Naive B cell (primary cell): ENCODE results near the gene IL33. TPM values are rescaled to one million over a fixed set of nuclear protein-coding genes. Genes with fewer than 3 reads are reported as not detected.
"Not testable (repeated sequence)": the region's sequence is repeated elsewhere in the genome, so short reads cannot be mapped to it uniquely, and the experiment has no call there.

Source experiments
- ATAC-seq, 2 donors: fragments of 150-1000 bp; cut with Tn5 transposase; 2 replicates each; pipeline ENCODE4 v1.10.0; 2021; ENCODE audit warnings: low read depth in 2 of 2, mild to moderate bottlenecking in 2 of 2, moderate library complexity in 2 of 2
- DNase-seq: peaks from one replicate; pipeline ENCODE4 v3.0.0; 2022
- H3K27ac Mint-ChIP-seq, 6 donors: one replicate each; pipeline ENCODE4 v1.8.0; 2020 to 2022; ENCODE audit warnings: mild to moderate bottlenecking in 6 of 6, mixed read lengths in 6 of 6, moderate library complexity in 5 of 6, inconsistent platforms in 2 of 6
- H3K27me3 Mint-ChIP-seq, 3 donors: one replicate each; pipeline ENCODE4 v1.8.0; 2021 to 2022; ENCODE audit warnings: mixed read lengths in 3 of 3, mild to moderate bottlenecking in 1 of 3
- H3K36me3 Mint-ChIP-seq, 2 donors: one replicate each; pipeline ENCODE4 v1.8.0; 2020 to 2022; ENCODE audit warnings: mixed read lengths in 2 of 2, inconsistent platforms in 1 of 2, mild to moderate bottlenecking in 1 of 2
- H3K4me1 Mint-ChIP-seq, 3 donors: one replicate each; pipeline ENCODE4 v1.8.0; 2020 to 2022; ENCODE audit warnings: mixed read lengths in 3 of 3, inconsistent platforms in 1 of 3, mild to moderate bottlenecking in 1 of 3, moderate library complexity in 1 of 3
- H3K4me3 Mint-ChIP-seq, 8 donors: one replicate each; pipeline ENCODE4 v1.8.0; 2020 to 2022; ENCODE audit warnings: mild to moderate bottlenecking in 8 of 8, mixed read lengths in 8 of 8, moderate library complexity in 8 of 8, inconsistent platforms in 2 of 8
- H3K9me3 Mint-ChIP-seq, 7 donors: one replicate each; pipeline ENCODE4 v1.8.0; 2020 to 2022; ENCODE audit warnings: mixed read lengths in 7 of 7, mild to moderate bottlenecking in 5 of 7, inconsistent platforms in 2 of 7, moderate library complexity in 1 of 7
- polyA plus RNA-seq, 6 donors: library from polyadenylated mRNA; unstranded; fragments of 300-500 nt; fragmentation: Illumina TruSeq; gene quantifications; one replicate each; pipeline ENCODE4 v1.2.3, GENCODE V29; 2021; ENCODE audit warnings: low read depth in 6 of 6

IL33 gene
- polyA plus RNA-seq, result not detected

- Mint-ChIP-seq H3K4me3 (no peak within 1 kb of the TSS), H3K27ac (no peak within 1 kb of the TSS), H3K9me3 (peaks cover 5 to 12% (median 9%) of the 10 kb centered on the region in 7 donors), H3K4me1 (no peaks in the 10 kb centered on the region), H3K36me3 (peaks cover 0 to 2% of the 10 kb centered on the region in 2 donors), H3K27me3 (peaks cover 15 to 48% (median 31%) of the 10 kb centered on the region in 3 donors)
- DNase-seq (no peak), ATAC-seq (no peak)
Observed at GRCh38 chr9:6215562-6215961, at the start of gene IL33. IL33 (plus strand) TSS chr9:6215807; CDS start chr9:6241695, 25,888 bp downstream.

GRCh38 chr9:6171667-6172066 is 43.9 kb upstream of the IL33 start:
- H3K27ac Mint-ChIP-seq, result no peak overlapping the region
- H3K27me3 Mint-ChIP-seq, result peaks cover 0 to 9% (median 0%) of the 10 kb centered on the region in 3 donors
- peaks cover 0 to 9% of the 10 kb centered on the region in 2 donors for H3K36me3 Mint-ChIP-seq
- no peak overlapping the region for H3K4me3 Mint-ChIP-seq
- H3K9me3 Mint-ChIP-seq, result peaks cover 9 to 43% (median 25%) of the 10 kb centered on the region in 7 donors
- no peaks in the 10 kb centered on the region for H3K4me1 Mint-ChIP-seq
- ATAC-seq (no peak), DNase-seq (no peak)

GRCh38 chr9:6173914-6174313 is 41.7 kb upstream of the IL33 start:
- ATAC-seq, result no peak
- DNase-seq, result no peak
- Mint-ChIP-seq H3K4me3 (no peak overlapping the region), H3K27me3 (peaks cover 0 to 5% (median 0%) of the 10 kb centered on the region in 3 donors), H3K36me3 (peaks cover 0 to 9% of the 10 kb centered on the region in 2 donors), H3K4me1 (no peaks in the 10 kb centered on the region), H3K9me3 (peaks cover 9 to 45% (median 27%) of the 10 kb centered on the region in 7 donors), H3K27ac (no peak overlapping the region)

GRCh38 chr9:6182549-6183226 is 32.9 kb upstream of the IL33 start:
- H3K27me3 Mint-ChIP-seq, result peaks cover 14 to 42% (median 28%) of the 10 kb centered on the region in 3 donors
- ATAC-seq, H3K27ac Mint-ChIP-seq, H3K9me3 Mint-ChIP-seq, H3K4me1 Mint-ChIP-seq, DNase-seq, H3K36me3 Mint-ChIP-seq, H3K4me3 Mint-ChIP-seq: not testable (repeated sequence)

GRCh38 chr9:6183227-6183551 is 32.4 kb upstream of the IL33 start:
- no peak overlapping the region for H3K27ac Mint-ChIP-seq
- H3K27me3 Mint-ChIP-seq, result peaks cover 14 to 42% (median 29%) of the 10 kb centered on the region in 3 donors
- peaks cover 0 to 3% (median 3%) of the 10 kb centered on the region in 3 donors for H3K4me1 Mint-ChIP-seq
- H3K4me3 Mint-ChIP-seq, result no peak overlapping the region
- H3K36me3 Mint-ChIP-seq, result no peaks in the 10 kb centered on the region
- DNase-seq, result no peak
- peaks cover 0 to 2% (median 0%) of the 10 kb centered on the region in 7 donors for H3K9me3 Mint-ChIP-seq
- ATAC-seq, result no peak

GRCh38 chr9:6183627-6184026 is 32.0 kb upstream of the IL33 start:
- no peaks in the 10 kb centered on the region for H3K36me3 Mint-ChIP-seq
- H3K27me3 Mint-ChIP-seq, result peaks cover 16 to 42% (median 29%) of the 10 kb centered on the region in 3 donors
- peaks cover 0 to 2% (median 0%) of the 10 kb centered on the region in 7 donors for H3K9me3 Mint-ChIP-seq
- peaks cover 0 to 3% (median 3%) of the 10 kb centered on the region in 3 donors for H3K4me1 Mint-ChIP-seq
- no peak for ATAC-seq
- no peak for DNase-seq
- H3K27ac Mint-ChIP-seq, result no peak overlapping the region
- H3K4me3 Mint-ChIP-seq, result no peak overlapping the region

- no peaks in the 10 kb centered on the region for H3K36me3 Mint-ChIP-seq
- DNase-seq, result no peak
- no peak overlapping the region for H3K4me3 Mint-ChIP-seq
- ATAC-seq, result no peak
- H3K9me3 Mint-ChIP-seq, result peaks cover 0 to 2% (median 0%) of the 10 kb centered on the region in 7 donors
- H3K4me1 Mint-ChIP-seq, result peaks cover 0 to 3% (median 3%) of the 10 kb centered on the region in 3 donors
- peaks cover 24 to 47% (median 29%) of the 10 kb centered on the region in 3 donors for H3K27me3 Mint-ChIP-seq
- H3K27ac Mint-ChIP-seq, result peak overlapping the region in 1 of 6 donors; percentile 34
Observed at GRCh38 chr9:6184749-6185645, 30.6 kb upstream of the IL33 start.

GRCh38 chr9:6186691-6187090 is 28.9 kb upstream of the IL33 start:
- H3K4me1 Mint-ChIP-seq, result peaks cover 0 to 3% (median 3%) of the 10 kb centered on the region in 3 donors
- no peak overlapping the region for H3K27ac Mint-ChIP-seq
- DNase-seq (no peak), ATAC-seq (no peak)
- H3K9me3 Mint-ChIP-seq, result peaks cover 0 to 2% (median 0%) of the 10 kb centered on the region in 7 donors
- no peaks in the 10 kb centered on the region for H3K36me3 Mint-ChIP-seq
- no peak overlapping the region for H3K4me3 Mint-ChIP-seq
- H3K27me3 Mint-ChIP-seq, result peaks cover 24 to 47% (median 29%) of the 10 kb centered on the region in 3 donors

- no peak overlapping the region for H3K27ac Mint-ChIP-seq
- DNase-seq (no peak), ATAC-seq (no peak)
- no peak overlapping the region for H3K4me3 Mint-ChIP-seq
- peaks cover 0 to 2% (median 0%) of the 10 kb centered on the region in 7 donors for H3K9me3 Mint-ChIP-seq
- H3K36me3 Mint-ChIP-seq, result no peaks in the 10 kb centered on the region
- peaks cover 0 to 3% (median 3%) of the 10 kb centered on the region in 3 donors for H3K4me1 Mint-ChIP-seq
- H3K27me3 Mint-ChIP-seq, result peaks cover 24 to 53% (median 29%) of the 10 kb centered on the region in 3 donors
Observed at GRCh38 chr9:6187272-6187671, 28.3 kb upstream of the IL33 start.

- Mint-ChIP-seq H3K27me3 (peaks cover 26 to 50% (median 29%) of the 10 kb centered on the region in 3 donors), H3K9me3 (peaks cover 0 to 2% (median 0%) of the 10 kb centered on the region in 7 donors), H3K36me3 (no peaks in the 10 kb centered on the region), H3K4me1 (peaks cover 0 to 3% (median 3%) of the 10 kb centered on the region in 3 donors), H3K27ac (no peak overlapping the region), H3K4me3 (no peak overlapping the region)
- ATAC-seq (no peak), DNase-seq (no peak)
Observed at GRCh38 chr9:6188466-6188865, 27.1 kb upstream of the IL33 start.

- Mint-ChIP-seq H3K9me3 (peaks cover 0 to 2% (median 0%) of the 10 kb centered on the region in 7 donors), H3K4me3 (no peak overlapping the region), H3K36me3 (no peaks in the 10 kb centered on the region), H3K27me3 (peaks cover 26 to 45% (median 29%) of the 10 kb centered on the region in 3 donors), H3K4me1 (peaks cover 0 to 3% (median 3%) of the 10 kb centered on the region in 3 donors), H3K27ac (no peak overlapping the region)
- DNase-seq, result no peak
- ATAC-seq, result no peak
Observed at GRCh38 chr9:6188906-6189305, 26.7 kb upstream of the IL33 start.

GRCh38 chr9:6194934-6195333 is 20.7 kb upstream of the IL33 start:
- Mint-ChIP-seq H3K36me3 (no peaks in the 10 kb centered on the region), H3K27ac (no peak overlapping the region), H3K4me3 (no peak overlapping the region), H3K27me3 (peaks cover 10 to 23% (median 17%) of the 10 kb centered on the region in 3 donors), H3K9me3 (no peaks in the 10 kb centered on the region), H3K4me1 (no peaks in the 10 kb centered on the region)
- ATAC-seq, result no peak
- DNase-seq, result no peak

GRCh38 chr9:6195714-6196360 is 19.8 kb upstream of the IL33 start:
- Mint-ChIP-seq H3K27me3 (peaks cover 17 to 30% (median 17%) of the 10 kb centered on the region in 3 donors), H3K4me3 (no peak overlapping the region), H3K9me3 (peaks cover 0 to 3% (median 0%) of the 10 kb centered on the region in 7 donors), H3K4me1 (no peaks in the 10 kb centered on the region), H3K36me3 (no peaks in the 10 kb centered on the region), H3K27ac (peak overlapping the region in 1 of 6 donors; percentile 23)
- ATAC-seq (no peak), DNase-seq (no peak)
